Liver (tissue), 9 donors: ENCODE measurements around the gene CDC40. TPM values are rescaled to one million over a fixed set of nuclear protein-coding genes. Genes with fewer than 3 reads are reported as not detected.

ENCODE experiments used
- DNase-seq: peaks from one replicate; pipeline ENCODE4 v3.0.0-alpha.2; 2017; ENCODE audit warnings: low spot score
- H3K27ac ChIP-seq, 2 donors: one replicate each; pipeline ENCODE4 v1.7.0; 2013; ENCODE audit warnings: inconsistent platforms in 2 of 2, low read length in 2 of 2, control low read depth in 1 of 2, low read depth in 1 of 2, mild to moderate bottlenecking in 1 of 2
- H3K27me3 ChIP-seq, 4 donors: one replicate each; pipeline versions ENCODE4 v1.6.1 to v1.7.0; 2013; ENCODE audit warnings: low read length in 3 of 4, inconsistent platforms in 1 of 4, mild to moderate bottlenecking in 1 of 4, moderate library complexity in 1 of 4; ENCODE audit not compliant: control insufficient read depth in 4 of 4, insufficient read depth in 4 of 4
- H3K36me3 ChIP-seq, 4 donors: one replicate each; pipeline versions ENCODE4 v1.6.1 to v1.7.0; 2013; ENCODE audit warnings: low read length in 3 of 4, mild to moderate bottlenecking in 3 of 4, low read depth in 1 of 4, moderate library complexity in 1 of 4; ENCODE audit not compliant: control insufficient read depth in 4 of 4, insufficient read depth in 3 of 4
- H3K4me1 ChIP-seq, 4 donors: one replicate each; pipeline versions ENCODE4 v1.6.1 to v1.7.0; 2013; ENCODE audit warnings: low read length in 3 of 4, mild to moderate bottlenecking in 3 of 4, moderate library complexity in 1 of 4; ENCODE audit not compliant: control insufficient read depth in 4 of 4, insufficient read depth in 4 of 4
- H3K4me3 ChIP-seq, 3 donors: one replicate each; pipeline versions ENCODE4 v1.6.1 to v1.7.0; 2013; ENCODE audit warnings: low read length in 3 of 3, control low read depth in 1 of 3, low read depth in 1 of 3, mild to moderate bottlenecking in 1 of 3
- H3K9ac ChIP-seq, 2 donors: one replicate each; pipeline ENCODE4 v1.7.0; 2013; ENCODE audit warnings: low read length in 2 of 2, mild to moderate bottlenecking in 2 of 2, moderate library complexity in 2 of 2, control low read depth in 1 of 2, low read depth in 1 of 2
- H3K9me3 ChIP-seq, 4 donors: one replicate each; pipeline versions ENCODE4 v1.6.1 to v1.7.0; 2013; ENCODE audit warnings: low read length in 3 of 4; ENCODE audit not compliant: control insufficient read depth in 4 of 4
- ATF3 ChIP-seq: IDR thresholded peaks from 2 replicates; pipeline ENCODE4 v1.6.1; 2016; ENCODE audit warnings: antibody characterized with exemption
- EGR1 ChIP-seq, 2 donors: IDR thresholded peaks; 2 replicates each; pipeline ENCODE4 v1.6.1; 2016 to 2018; ENCODE audit warnings: antibody characterized with exemption in 2 of 2, low read depth in 2 of 2
- FOXA1 ChIP-seq: IDR thresholded peaks from 2 replicates; pipeline ENCODE4 v1.6.1; 2016; ENCODE audit warnings: antibody characterized with exemption
- FOXA2 ChIP-seq: IDR thresholded peaks from 2 replicates; pipeline ENCODE4 v1.6.1; 2016; ENCODE audit warnings: antibody characterized with exemption
- GABPA ChIP-seq, 2 donors: IDR thresholded peaks in 1 of 2; conservative IDR thresholded peaks in 1 of 2; 2 replicates each; pipeline ENCODE4 v1.6.1; 2016; ENCODE audit warnings: antibody characterized with exemption in 2 of 2, mild to moderate bottlenecking in 1 of 2, moderate library complexity in 1 of 2
- HNF4A ChIP-seq, 2 donors: conservative IDR thresholded peaks; 2 replicates each; pipeline ENCODE4 v1.6.1; 2016; ENCODE audit warnings: antibody characterized with exemption in 2 of 2, mild to moderate bottlenecking in 2 of 2
- HNF4G ChIP-seq: IDR thresholded peaks from 2 replicates; pipeline ENCODE4 v1.6.1; 2016; ENCODE audit warnings: antibody characterized with exemption
- JUND ChIP-seq, 2 donors: IDR thresholded peaks; 2 replicates each; pipeline ENCODE4 v1.6.1; 2016; ENCODE audit warnings: antibody characterized with exemption in 2 of 2
- NR2F2 ChIP-seq: IDR thresholded peaks from 2 replicates; pipeline ENCODE4 v1.6.1; 2016; ENCODE audit warnings: antibody characterized with exemption
- RAD21 ChIP-seq, 2 donors: IDR thresholded peaks; 2 replicates each; pipeline ENCODE4 v1.6.1; 2016; ENCODE audit warnings: antibody characterized with exemption in 2 of 2, mild to moderate bottlenecking in 2 of 2
- RXRA ChIP-seq, 2 donors: IDR thresholded peaks; 2 replicates each; pipeline ENCODE4 v1.6.1; 2017 to 2018; ENCODE audit warnings: antibody characterized with exemption in 2 of 2, mild to moderate bottlenecking in 1 of 2
- SP1 ChIP-seq: IDR thresholded peaks from 2 replicates; pipeline ENCODE4 v1.6.1; 2018; ENCODE audit warnings: antibody characterized with exemption, mild to moderate bottlenecking
- TAF1 ChIP-seq: conservative IDR thresholded peaks from 2 replicates; pipeline ENCODE4 v1.6.1; 2016; ENCODE audit warnings: antibody characterized with exemption, mild to moderate bottlenecking
- YY1 ChIP-seq: IDR thresholded peaks from 2 replicates; pipeline ENCODE4 v1.6.1; 2016; ENCODE audit warnings: antibody characterized with exemption, mild to moderate bottlenecking
- WGBS: extraction: QIAGEN DNeasy Blood & Tissue Kit; methylation state at CpG from one replicate; pipeline ENCODE4 v1.1.7; 2013; 5-methylcytosine and 5-hydroxymethylcytosine counted together
- polyA plus RNA-seq, 2 donors: library from polyadenylated mRNA; stranded (reverse) in 1 of 2; unstranded in 1 of 2; fragments of 200-250 nt in 1 of 2; fragments of >200 nt in 1 of 2; fragmentation: Nextera tagmentation in 1 of 2; extraction: Ambion mirVana in 1 of 2; gene quantifications; one replicate each; pipeline versions ENCODE4 v1.2.1 to v1.2.3, GENCODE V29; 2013 to 2015
- total RNA-seq, 2 donors: library from RNA; depleted of rRNA; stranded (reverse); fragments of >200 nt; gene quantifications; one replicate each; pipeline ENCODE4 v1.2.3, GENCODE V29; 2014
- TF ChIP-seq, protein P1 (sequence below): fragments of 150-350 bp; IDR thresholded peaks from 2 replicates; pipeline ENCODE4 v1.5.1; 2017; ENCODE audit warnings: improper control_type of control experiment, low read depth, low read length; ENCODE audit not compliant: missing input control
- TF ChIP-seq, protein P2 (sequence below): IDR thresholded peaks from 2 replicates; pipeline ENCODE4 v1.6.1; 2016; ENCODE audit warnings: antibody characterized with exemption
- TF ChIP-seq, protein P3 (sequence below): IDR thresholded peaks from 2 replicates; pipeline ENCODE4 v1.6.1; 2016; ENCODE audit warnings: antibody characterized with exemption, mild to moderate bottlenecking
- donor health status: healthy.
- donor health status: healthy.
- donor health status: healthy.
- donor health status: healthy.
- donor health status: healthy.

Gene CDC40
- total and polyA plus RNA-seq, 4 donors: 6.7 to 19.8 (median 13.3) TPM

GRCh38 chr6:110207652-110208051 lies 27.4 kb downstream of the CDC40 start:
- Histone ChIP-seq H3K36me3 (peaks cover 3 to 32% (median 24%) of the 10 kb centered on the region in 4 donors), H3K4me1 (no peaks in the 10 kb centered on the region), H3K9me3 (no peaks in the 10 kb centered on the region), H3K27ac (no peak overlapping the region), H3K9ac (no peak overlapping the region), H3K27me3 (no peaks in the 10 kb centered on the region), H3K4me3 (no peak overlapping the region)
- 97% methylated on average over 3 of the region's 3 CpGs for WGBS
- no peak for DNase-seq
- TF ChIP-seq FOXA1 (no peak), NR2F2 (no peak), HNF4G (no peak), HNF4A (conservative IDR thresholded peaks at IDR 0.05) (no peak), RAD21 (IDR thresholded peaks at IDR 0.05) (no peak)
- TF ChIP-seq, protein P1, sequence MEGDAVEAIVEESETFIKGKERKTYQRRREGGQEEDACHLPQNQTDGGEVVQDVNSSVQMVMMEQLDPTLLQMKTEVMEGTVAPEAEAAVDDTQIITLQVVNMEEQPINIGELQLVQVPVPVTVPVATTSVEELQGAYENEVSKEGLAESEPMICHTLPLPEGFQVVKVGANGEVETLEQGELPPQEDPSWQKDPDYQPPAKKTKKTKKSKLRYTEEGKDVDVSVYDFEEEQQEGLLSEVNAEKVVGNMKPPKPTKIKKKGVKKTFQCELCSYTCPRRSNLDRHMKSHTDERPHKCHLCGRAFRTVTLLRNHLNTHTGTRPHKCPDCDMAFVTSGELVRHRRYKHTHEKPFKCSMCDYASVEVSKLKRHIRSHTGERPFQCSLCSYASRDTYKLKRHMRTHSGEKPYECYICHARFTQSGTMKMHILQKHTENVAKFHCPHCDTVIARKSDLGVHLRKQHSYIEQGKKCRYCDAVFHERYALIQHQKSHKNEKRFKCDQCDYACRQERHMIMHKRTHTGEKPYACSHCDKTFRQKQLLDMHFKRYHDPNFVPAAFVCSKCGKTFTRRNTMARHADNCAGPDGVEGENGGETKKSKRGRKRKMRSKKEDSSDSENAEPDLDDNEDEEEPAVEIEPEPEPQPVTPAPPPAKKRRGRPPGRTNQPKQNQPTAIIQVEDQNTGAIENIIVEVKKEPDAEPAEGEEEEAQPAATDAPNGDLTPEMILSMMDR: no peak
- TF ChIP-seq, protein P2, sequence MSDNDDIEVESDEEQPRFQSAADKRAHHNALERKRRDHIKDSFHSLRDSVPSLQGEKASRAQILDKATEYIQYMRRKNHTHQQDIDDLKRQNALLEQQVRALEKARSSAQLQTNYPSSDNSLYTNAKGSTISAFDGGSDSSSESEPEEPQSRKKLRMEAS: no peak
- TF ChIP-seq, protein P3, sequence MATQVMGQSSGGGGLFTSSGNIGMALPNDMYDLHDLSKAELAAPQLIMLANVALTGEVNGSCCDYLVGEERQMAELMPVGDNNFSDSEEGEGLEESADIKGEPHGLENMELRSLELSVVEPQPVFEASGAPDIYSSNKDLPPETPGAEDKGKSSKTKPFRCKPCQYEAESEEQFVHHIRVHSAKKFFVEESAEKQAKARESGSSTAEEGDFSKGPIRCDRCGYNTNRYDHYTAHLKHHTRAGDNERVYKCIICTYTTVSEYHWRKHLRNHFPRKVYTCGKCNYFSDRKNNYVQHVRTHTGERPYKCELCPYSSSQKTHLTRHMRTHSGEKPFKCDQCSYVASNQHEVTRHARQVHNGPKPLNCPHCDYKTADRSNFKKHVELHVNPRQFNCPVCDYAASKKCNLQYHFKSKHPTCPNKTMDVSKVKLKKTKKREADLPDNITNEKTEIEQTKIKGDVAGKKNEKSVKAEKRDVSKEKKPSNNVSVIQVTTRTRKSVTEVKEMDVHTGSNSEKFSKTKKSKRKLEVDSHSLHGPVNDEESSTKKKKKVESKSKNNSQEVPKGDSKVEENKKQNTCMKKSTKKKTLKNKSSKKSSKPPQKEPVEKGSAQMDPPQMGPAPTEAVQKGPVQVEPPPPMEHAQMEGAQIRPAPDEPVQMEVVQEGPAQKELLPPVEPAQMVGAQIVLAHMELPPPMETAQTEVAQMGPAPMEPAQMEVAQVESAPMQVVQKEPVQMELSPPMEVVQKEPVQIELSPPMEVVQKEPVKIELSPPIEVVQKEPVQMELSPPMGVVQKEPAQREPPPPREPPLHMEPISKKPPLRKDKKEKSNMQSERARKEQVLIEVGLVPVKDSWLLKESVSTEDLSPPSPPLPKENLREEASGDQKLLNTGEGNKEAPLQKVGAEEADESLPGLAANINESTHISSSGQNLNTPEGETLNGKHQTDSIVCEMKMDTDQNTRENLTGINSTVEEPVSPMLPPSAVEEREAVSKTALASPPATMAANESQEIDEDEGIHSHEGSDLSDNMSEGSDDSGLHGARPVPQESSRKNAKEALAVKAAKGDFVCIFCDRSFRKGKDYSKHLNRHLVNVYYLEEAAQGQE: no peak

- H3K9ac ChIP-seq: no peak overlapping the region
- H3K36me3 ChIP-seq: peaks cover 5 to 56% (median 51%) of the 10 kb centered on the region in 4 donors
- no peak overlapping the region for H3K27ac ChIP-seq
- H3K9me3 ChIP-seq: no peaks in the 10 kb centered on the region
- no peak overlapping the region for H3K4me3 ChIP-seq
- H3K4me1 ChIP-seq: no peaks in the 10 kb centered on the region
- TF ChIP-seq, protein P1: no peak
- TF ChIP-seq RXRA (IDR thresholded peaks at IDR 0.05): no peak
- no peak for TF ChIP-seq HNF4G
- no peak for TF ChIP-seq HNF4A (conservative IDR thresholded peaks at IDR 0.05)
- no peak for TF ChIP-seq ATF3
- no peak for TF ChIP-seq EGR1 (IDR thresholded peaks at IDR 0.05; ENCODE audit: low read depth in 2 of 2)
- no peak for TF ChIP-seq SP1
- no peak for TF ChIP-seq GABPA (IDR thresholded peaks at IDR 0.05 in 1 of 2, conservative IDR thresholded peaks at IDR 0.05 in 1 of 2)
- no peak for TF ChIP-seq JUND (IDR thresholded peaks at IDR 0.05)
- no peak for TF ChIP-seq YY1
- no peak for TF ChIP-seq TAF1
- TF ChIP-seq FOXA2: no peak
- TF ChIP-seq, protein P2: no peak
- TF ChIP-seq NR2F2: no peak
- TF ChIP-seq, protein P3: no peak
- no peak for TF ChIP-seq FOXA1
- WGBS: 99% methylated on average over 1 of the region's 1 CpG
- no peak for DNase-seq
- no peaks in the 10 kb centered on the region for H3K27me3 ChIP-seq
Observed at GRCh38 chr6:110211753-110212152, 31.5 kb downstream of the CDC40 start.
